GM12878 (cell line): Measurements from ENCODE around the gene HERPUD1. TPM values are rescaled to one million over a fixed set of nuclear protein-coding genes. Genes with fewer than 3 reads are reported as not detected.

Experiments
- ATAC-seq: fragments of 200-7000 bp; cut with Tn5 transposase; 3 replicates; pipeline ENCODE4 v1.9.1; 2020; ENCODE audit warnings: mild to moderate bottlenecking, moderate library complexity
- BruUV-seq: library from RNA; stranded (reverse); fragments of 400-500 nt; replicated peaks from 2 replicates; lab custom pipeline; 2021; lab: Mats Ljungman, UMichigan
- CTCF ChIA-PET: fragments of 300-600 bp; sonication (Branson Sonifier 250); formaldehyde crosslinking; extraction: SDS; loops from one replicate; lab custom pipeline; 2021; ENCODE audit warnings: inconsistent platforms; lab: Yijun Ruan, JAX
- POLR2A ChIA-PET: fragments of 350-600 bp; formaldehyde crosslinking; extraction: SDS; loops from one replicate; lab custom pipeline; 2021; ENCODE audit warnings: inconsistent platforms; lab: Charles Lee
- RAD21 ChIA-PET: fragments of 300-600 bp; sonication (Branson Sonifier 250); formaldehyde crosslinking; loops from one replicate; lab custom pipeline; 2023; ENCODE audit warnings: antibody characterized with exemption; ENCODE audit not compliant: unreplicated experiment; lab: Charles Lee
- SMC1A ChIA-PET: fragments of 300-600 bp; sonication (Branson Sonifier 250); formaldehyde crosslinking; loops from one replicate; lab custom pipeline; 2023; ENCODE audit not compliant: unreplicated experiment, uncharacterized antibody; lab: Charles Lee
- DNase-seq: peaks from one replicate; pipeline ENCODE4 v3.0.0-alpha.2; 2011; ENCODE audit warnings: low read depth, low spot score
- FAIRE-seq: peaks from 3 replicates; lab custom pipeline; 2011; peaks lifted over from hg19 to GRCh38; lab: Jason Lieb, UNC
- H2AFZ ChIP-seq: 2 replicates; pipeline ENCODE4 v1.6.0; 2011; ENCODE audit warnings: low read depth, low read length, control low read depth; ENCODE audit not compliant: control insufficient read depth
- H3K27ac ChIP-seq: 2 replicates; pipeline ENCODE4 v1.5.1; 2011; ENCODE audit warnings: control low read depth; ENCODE audit not compliant: control insufficient read depth, insufficient read depth
- H3K27me3 ChIP-seq, 2 experiments: replicated peaks in 1 of 2; 2 replicates each; pipeline versions ENCODE4 v1.6.0 to v1.6.1; 2011; ENCODE audit warnings: low read length in 1 of 2; ENCODE audit not compliant: control insufficient read depth in 2 of 2, insufficient read depth in 2 of 2
- H3K36me3 ChIP-seq, 2 experiments: 2 replicates each; pipeline ENCODE4 v1.5.1; 2011; ENCODE audit warnings: low read length in 1 of 2; ENCODE audit not compliant: control insufficient read depth in 2 of 2, insufficient read depth in 2 of 2
- H3K4me1 ChIP-seq: 2 replicates; pipeline ENCODE4 v1.6.1; 2011; ENCODE audit warnings: mild to moderate bottlenecking, low read length, moderate library complexity, mixed read lengths; ENCODE audit not compliant: control insufficient read depth, insufficient read depth
- H3K4me2 ChIP-seq: 2 replicates; pipeline ENCODE4 v1.6.0; 2011; ENCODE audit warnings: control low read depth; ENCODE audit not compliant: control insufficient read depth, insufficient read depth
- H3K4me3 ChIP-seq: fragments of 200-600 bp; sonication (generic); 2 replicates; pipeline ENCODE4 v1.5.1; 2016
- H3K79me2 ChIP-seq: 2 replicates; pipeline ENCODE4 v1.6.0; 2011; ENCODE audit warnings: low read length; ENCODE audit not compliant: control insufficient read depth, insufficient read depth
- H3K9ac ChIP-seq: 2 replicates; pipeline ENCODE4 v1.8.0; 2011; ENCODE audit warnings: low read length, control low read depth, mixed read lengths; ENCODE audit not compliant: control insufficient read depth, insufficient read depth
- H3K9me3 ChIP-seq: replicated peaks from 3 replicates; pipeline ENCODE4 v1.5.1; 2011; ENCODE audit warnings: mild to moderate bottlenecking, low read length; ENCODE audit not compliant: control insufficient read depth, insufficient read depth
- H4K20me1 ChIP-seq: 2 replicates; pipeline ENCODE4 v1.6.0; 2011; ENCODE audit not compliant: control insufficient read depth, insufficient read depth
- CBFB ChIP-seq: IDR thresholded peaks from 2 replicates; pipeline ENCODE4 v1.6.1; 2016; ENCODE audit warnings: antibody characterized with exemption, low read depth
- CHD1 ChIP-seq: IDR thresholded peaks from 2 replicates; pipeline ENCODE4 v1.6.1; 2012; ENCODE audit warnings: low read depth, low read length, improper control_type of control experiment
- CREB1 ChIP-seq: IDR thresholded peaks from 2 replicates; pipeline ENCODE4 v1.6.1; 2012; ENCODE audit warnings: low read depth, mild to moderate bottlenecking, inconsistent platforms
- MLLT1 ChIP-seq: fragments of 450-650 bp; IDR thresholded peaks from 2 replicates; pipeline ENCODE4 v1.6.1; 2016; ENCODE audit warnings: mild to moderate bottlenecking
- MXI1 ChIP-seq: fragments of 150-350 bp; IDR thresholded peaks from 2 replicates; pipeline ENCODE4 v1.6.1; 2011; ENCODE audit warnings: low read depth, mild to moderate bottlenecking, inconsistent platforms, low read length, improper control_type of control experiment
- MYC ChIP-seq: IDR thresholded peaks from 2 replicates; pipeline ENCODE4 v1.6.1; 2011; ENCODE audit warnings: mild to moderate bottlenecking, low read length, moderate library complexity, inconsistent platforms; ENCODE audit not compliant: insufficient read depth, insufficient replicate concordance, insufficient read length, severe bottlenecking
- NBN ChIP-seq: fragments of 450-650 bp; IDR thresholded peaks from 2 replicates; pipeline ENCODE4 v1.6.1; 2016
- NFIC ChIP-seq: IDR thresholded peaks from 2 replicates; pipeline ENCODE4 v1.6.1; 2012; ENCODE audit warnings: low read depth, mild to moderate bottlenecking, inconsistent platforms, low read length, moderate library complexity
- NFYA ChIP-seq: IDR thresholded peaks from 2 replicates; pipeline ENCODE4 v1.6.1; 2011; ENCODE audit warnings: low read depth, mild to moderate bottlenecking, low read length, improper control_type of control experiment, borderline replicate concordance
- PKNOX1 ChIP-seq: fragments of 450-650 bp; IDR thresholded peaks from 2 replicates; pipeline ENCODE4 v1.6.1; 2016; ENCODE audit warnings: mild to moderate bottlenecking
- RAD51 ChIP-seq: fragments of 450-650 bp; IDR thresholded peaks from 2 replicates; pipeline ENCODE4 v1.6.1; 2016; ENCODE audit warnings: moderate library complexity, mild to moderate bottlenecking, inconsistent platforms
- RCOR1 ChIP-seq: conservative IDR thresholded peaks from 2 replicates; pipeline ENCODE4 v1.6.1; 2012; ENCODE audit warnings: low read depth, low read length, improper control_type of control experiment
- TCF12 ChIP-seq: IDR thresholded peaks from 2 replicates; pipeline ENCODE4 v1.6.1; 2011; ENCODE audit warnings: low read depth, mild to moderate bottlenecking, low read length
- WGBS: methylation state at CpG from one replicate; pipeline ENCODE4 v1.1.6; 2016; ENCODE audit warnings: low lambda C conversion rate; ENCODE audit not compliant: insufficient replicate concordance, insufficient coverage; ENCODE audit errors: missing lambda C conversion rate; 5-methylcytosine and 5-hydroxymethylcytosine counted together
- in situ Hi-C: fragments of 300-500 bp; cut with MboI; formaldehyde crosslinking; loops from 9 replicates; pipeline ENCODE4 v1.14.3; 2018; ENCODE audit warnings: mixed read lengths
- intact Hi-C: fragments of 100-400 bp; cut with micrococcal nuclease; formaldehyde crosslinking; loops from one replicate; pipeline ENCODE4 v1.14.2; 2022; ENCODE audit not compliant: unreplicated experiment
- polyA plus RNA-seq, 11 experiments: library from polyadenylated mRNA; depleted of rRNA in 4 of 11; unstranded in 6 of 11; stranded (reverse) in 5 of 11; fragments of >200 nt; fragmentation: Nextera tagmentation in 4 of 11; fragmentation: Illumina TruSeq in 1 of 11; extraction: Ambion mirVana in 4 of 11; extraction: Trizol in 1 of 11; gene quantifications; 1 replicate in 1 of 11; 2 replicates in 10 of 11; pipeline versions ENCODE4 v1.2.1 to v1.2.3, GENCODE V29; 2011 to 2016; ENCODE audit warnings: inconsistent platforms in 2 of 11, missing spikeins in 2 of 11, low read depth in 1 of 11
- total RNA-seq, 4 experiments: library from RNA; depleted of rRNA in 3 of 4; stranded (reverse); fragments of >200 nt in 3 of 4; fragmentation: Illumina TruSeq in 1 of 4; extraction: Trizol in 1 of 4; gene quantifications; 2 replicates each; pipeline versions ENCODE4 v1.2.1 to v1.2.3, GENCODE V29; 2013 to 2021

HERPUD1 gene
- total and polyA plus RNA-seq, 10 of the 15 experiments (the other 5 are each of a cell fraction or from before 2014, with no cell fraction given): 32.6 to 212 (median 122) TPM

GRCh38 chr16:56931271-56931891 is 561 bp upstream of the HERPUD1 start (continued):
- TF ChIP-seq NFYA: no peak
- peak; percentile 93 for TF ChIP-seq PKNOX1
- peak; percentile 14; the same call in 1 of the 2 replicates for TF ChIP-seq CBFB
- no peak for TF ChIP-seq RAD51

- Histone ChIP-seq H3K9me3 (no peaks in the 10 kb centered on the region), H3K4me1 (peaks cover 21% of the 10 kb centered on the region), H2AFZ (no peak overlapping the region), H3K79me2 (peaks cover 49% of the 10 kb centered on the region), H3K4me3 (peak overlapping the region; percentile 92), H3K36me3 (peaks cover under 1 to 4% of the 10 kb centered on the region in 2 experiments), H3K27ac (peak overlapping the region; percentile 88), H3K4me2 (peak overlapping the region; percentile 38), H4K20me1 (no peaks in the 10 kb centered on the region), H3K9ac (peak overlapping the region; percentile 82), H3K27me3 (no peaks in the 10 kb centered on the region)
- DNase-seq (no peak), FAIRE-seq (no peak), ATAC-seq (peak; percentile 36)
- BruUV-seq: no TSS peak
- ChIA-PET POLR2A (interaction anchor here (0.9 to 21.1 kb wide), 10 partner anchors 11 to 72 kb away, joined by 3 to 306 read pairs (median 7); no protein-coding TSS in a partner anchor), RAD21 (interaction anchor here (0.9 to 2.3 kb wide), 7 partner anchors 9 to 77 kb away, joined by 3 to 12 read pairs (median 4); no protein-coding TSS in a partner anchor), SMC1A (interaction anchor here (1.0 to 3.8 kb wide), 14 partner anchors 8 to 78 kb away, joined by 3 to 52 read pairs (median 4); no protein-coding TSS in a partner anchor), CTCF (interaction anchor here (0.6 to 1.2 kb wide), 6 partner anchors 9 to 458 kb away, joined by 3 to 5 read pairs (median 3); no protein-coding TSS in a partner anchor)
- in situ Hi-C loops: no loop called here
- intact Hi-C loops: loop anchor here (1.0 kb wide), 2 partner anchors 66 to 73 kb away; no protein-coding TSS in a partner anchor
- WGBS: 1% methylated on average over 25 of the region's 25 CpGs
- TF ChIP-seq RAD51: peak; percentile 94
- TF ChIP-seq MYC: no peak
- no peak for TF ChIP-seq CREB1
- no peak for TF ChIP-seq TCF12
- TF ChIP-seq RCOR1: no peak
- TF ChIP-seq MLLT1: peak; percentile 16
- TF ChIP-seq NFIC: peak; percentile 7; the same call in 1 of the 2 replicates
- TF ChIP-seq CHD1: peak; percentile 56; the same call in 1 of the 2 replicates
- TF ChIP-seq MXI1: peak; percentile 84
- no peak for TF ChIP-seq NBN
Measured at GRCh38 chr16:56932721-56933619, 1.0 kb downstream of the HERPUD1 start.
